NB4 (cell line): ENCODE data around the gene FOXI1.

Experiments
- CTCF ChIP-seq: IDR thresholded peaks from one replicate; pipeline ENCODE4 v1.5.1; 2012; ENCODE audit warnings: low read depth, low read length
- MAX ChIP-seq: IDR thresholded peaks from 2 replicates; pipeline ENCODE4 v1.6.1; 2011; ENCODE audit warnings: low read depth, low read length
- POLR2A ChIP-seq: IDR thresholded peaks from 2 replicates; pipeline ENCODE4 v1.6.1; 2011; ENCODE audit warnings: mild to moderate bottlenecking; ENCODE audit not compliant: insufficient read length; ENCODE audit errors: extremely low read depth

GRCh38 chr5:170151097-170151831 lies 45.6 kb downstream of the FOXI1 start:
- TF ChIP-seq CTCF: no peak
- no peak for TF ChIP-seq POLR2A
- no peak for TF ChIP-seq MAX
